Activated CD8-positive, alpha-beta memory T cell treated with anti-CD3 and anti-CD28 coated beads, Interleukin-2, amount 50 U/mL, for 48 hours (primary cell): ENCODE data around the gene SFXN5.
"Not testable (repeated sequence)": the region's sequence is repeated elsewhere in the genome, so short reads cannot be mapped to it uniquely, and the experiment has no call there.

ENCODE experiments used
- DNase-seq: peaks from one replicate; pipeline ENCODE4 v3.0.0-alpha.2; 2020

Gene SFXN5

DNA sequence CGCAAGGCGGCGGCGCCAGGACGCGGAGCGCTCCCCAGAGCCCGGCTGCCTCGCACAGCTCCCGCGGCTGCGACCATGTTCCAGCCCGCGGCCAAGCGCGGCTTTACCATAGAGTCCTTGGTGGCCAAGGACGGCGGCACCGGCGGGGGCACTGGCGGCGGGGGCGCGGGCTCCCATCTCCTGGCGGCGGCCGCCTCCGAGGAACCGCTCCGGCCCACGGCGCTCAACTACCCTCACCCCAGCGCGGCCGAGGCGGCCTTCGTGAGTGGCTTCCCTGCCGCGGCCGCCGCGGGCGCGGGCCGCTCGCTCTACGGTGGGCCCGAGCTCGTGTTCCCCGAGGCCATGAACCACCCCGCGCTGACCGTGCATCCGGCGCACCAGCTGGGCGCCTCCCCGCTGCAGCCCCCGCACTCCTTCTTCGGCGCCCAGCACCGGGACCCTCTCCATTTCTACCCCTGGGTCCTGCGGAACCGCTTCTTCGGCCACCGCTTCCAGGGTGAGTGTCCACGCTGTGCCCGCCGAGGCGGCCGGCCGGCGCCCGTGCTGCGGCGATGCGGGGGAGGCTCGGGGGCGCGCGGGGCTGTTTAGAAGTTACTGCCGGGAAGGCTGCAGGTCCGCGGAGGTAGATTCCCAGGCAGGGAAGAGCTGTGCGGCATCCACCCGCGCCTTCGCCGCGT lies 153.5 kb downstream of the SFXN5 start:
- peak; percentile 63 for DNase-seq

DNA sequence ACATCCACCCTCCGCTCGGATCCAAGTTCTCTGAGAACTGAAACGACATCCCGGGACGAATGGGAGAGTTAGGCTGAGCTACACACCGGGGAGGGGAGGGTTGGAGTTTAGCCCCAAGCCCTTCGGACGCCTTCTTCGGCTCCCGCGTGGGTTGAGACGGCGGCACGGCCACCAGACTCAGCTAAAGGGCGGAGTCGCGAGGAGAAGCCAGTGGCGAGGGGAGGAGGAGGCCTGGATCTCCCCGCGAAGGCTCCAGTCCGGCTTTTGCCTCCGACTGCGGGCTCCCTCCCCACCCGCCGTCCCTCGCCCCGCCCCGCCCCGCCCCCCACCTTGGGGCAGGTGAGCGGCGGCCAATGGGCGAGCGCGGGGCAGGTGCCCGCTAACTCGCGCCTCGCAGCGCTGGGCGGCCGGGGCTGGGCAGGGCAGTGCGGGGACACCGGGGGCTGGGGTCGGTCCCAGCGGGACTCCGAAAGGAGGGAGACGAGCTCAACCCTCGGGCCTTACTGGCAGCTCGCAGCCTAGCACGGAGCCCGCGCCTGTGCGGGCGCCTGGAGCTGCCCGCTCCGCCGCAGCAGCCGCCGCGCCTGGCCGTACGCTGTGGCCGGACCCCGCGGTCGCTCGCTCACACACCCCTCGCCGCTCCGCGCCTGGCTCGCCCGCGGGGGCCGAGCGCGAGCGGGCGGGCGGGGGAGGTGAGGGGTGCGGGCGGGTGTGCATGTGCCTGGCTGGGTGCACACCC lies 154.2 kb downstream of the SFXN5 start, which contains the start of gene EMX1:
Gene EMX1 (plus strand): TSS at position 382 of the 739 bp plus-strand sequence. CDS start 334 bp downstream, at position 716.
- peak; percentile 71 for DNase-seq

- peak; percentile 61 for DNase-seq
These were observed 154.8 kb downstream of the SFXN5 start for GRCh38 chr2:72916743-72917137.

GRCh38 chr2:72915907-72916742 lies 155.4 kb downstream of the SFXN5 start:
- peak; percentile 73 for DNase-seq

DNA sequence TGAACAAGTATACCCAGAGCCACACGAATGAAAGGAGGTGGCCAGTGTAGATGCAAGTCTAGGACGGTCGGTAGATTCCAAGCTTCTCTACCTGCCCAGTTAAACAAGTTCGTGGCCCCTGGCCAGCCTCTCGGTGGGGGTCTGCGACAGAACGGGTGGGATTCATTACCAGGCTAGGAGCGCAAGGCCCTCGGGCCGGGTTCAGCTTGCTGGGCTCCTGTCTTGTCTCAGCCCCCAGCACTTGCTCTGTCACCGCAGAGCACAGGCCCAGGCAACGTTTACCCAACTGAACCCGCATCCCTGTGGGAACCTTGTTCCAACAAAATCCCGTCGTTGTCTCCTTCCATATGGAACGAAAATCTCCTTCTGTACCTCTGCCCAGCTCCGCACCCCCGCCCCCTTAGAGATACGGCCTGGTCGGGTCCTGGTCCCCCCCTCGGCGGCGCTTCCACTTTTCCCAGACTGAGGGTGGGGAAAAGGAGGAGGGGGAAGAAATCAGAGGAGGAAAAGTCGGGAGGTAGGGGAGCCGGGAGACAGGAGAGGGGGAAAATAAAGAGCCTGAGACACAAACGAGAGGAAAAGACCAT lies 156.1 kb downstream of the SFXN5 start:
- peak; percentile 55 for DNase-seq

- peak; percentile 29 for DNase-seq
These were observed 156.8 kb downstream of the SFXN5 start for GRCh38 chr2:72914589-72915319.

DNA sequence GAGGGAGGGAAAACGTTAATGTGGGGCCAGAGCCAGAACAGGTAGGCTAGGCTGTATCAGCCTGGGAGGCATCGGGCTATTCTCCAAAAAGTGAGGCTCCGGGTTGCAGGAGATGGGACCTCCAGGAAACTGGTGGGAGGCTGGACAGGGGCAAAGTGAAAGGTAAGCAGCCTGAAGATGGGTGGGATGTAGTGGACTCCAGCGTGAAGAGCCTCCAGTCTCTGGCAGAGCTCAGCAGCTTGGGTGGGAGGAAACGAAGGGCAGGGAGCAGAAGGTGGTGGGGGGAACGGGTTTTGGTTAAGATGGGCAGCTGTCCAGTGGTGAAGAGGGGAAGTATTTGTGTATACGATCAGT lies 157.3 kb downstream of the SFXN5 start:
- peak; percentile 30 for DNase-seq

DNA sequence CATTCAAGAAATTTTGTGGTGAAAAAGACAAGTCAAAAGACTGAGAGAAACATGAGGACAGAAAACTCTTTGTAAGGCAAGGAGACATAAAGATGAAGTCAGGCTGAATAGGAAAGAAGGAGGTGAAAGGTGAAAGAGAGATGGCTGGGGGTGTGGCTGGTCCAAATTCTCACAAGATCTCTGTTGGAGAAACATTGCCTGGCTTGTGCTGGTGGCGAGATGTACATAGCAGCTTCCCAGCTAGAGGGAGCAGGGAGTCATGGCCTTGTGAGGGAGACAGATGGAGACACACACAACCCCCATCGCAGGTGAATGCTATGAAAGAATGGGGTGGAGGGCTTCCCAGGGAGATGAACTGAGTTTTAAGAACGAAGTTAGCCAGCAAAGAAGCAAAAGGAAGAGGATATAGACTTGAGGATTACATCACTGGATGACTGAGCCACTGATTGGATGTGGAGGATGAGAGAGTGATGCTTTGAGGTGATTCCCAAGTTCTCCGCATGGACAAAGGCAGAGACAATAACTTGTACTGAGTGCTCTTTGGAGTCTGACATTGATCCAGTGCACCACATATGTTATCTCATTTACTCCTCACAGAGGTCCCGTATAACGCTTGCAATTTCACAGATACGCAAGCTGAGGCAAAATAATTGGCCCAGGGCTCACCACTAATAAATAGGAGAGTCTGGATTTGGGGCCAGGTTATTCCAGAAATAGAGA lies 157.9 kb downstream of the SFXN5 start:
- peak; percentile 36 for DNase-seq

- DNase-seq, result peak; percentile 15
These were observed 160.3 kb downstream of the SFXN5 start for GRCh38 chr2:72911256-72911655.

GRCh38 chr2:72908741-72909140 lies 162.8 kb downstream of the SFXN5 start:
- no peak for DNase-seq

- DNase-seq, result not testable (repeated sequence)
These were observed 164.1 kb downstream of the SFXN5 start for GRCh38 chr2:72907369-72907768.

- DNase-seq, result no peak
These were observed 170.1 kb downstream of the SFXN5 start for GRCh38 chr2:72901426-72901825.

DNA sequence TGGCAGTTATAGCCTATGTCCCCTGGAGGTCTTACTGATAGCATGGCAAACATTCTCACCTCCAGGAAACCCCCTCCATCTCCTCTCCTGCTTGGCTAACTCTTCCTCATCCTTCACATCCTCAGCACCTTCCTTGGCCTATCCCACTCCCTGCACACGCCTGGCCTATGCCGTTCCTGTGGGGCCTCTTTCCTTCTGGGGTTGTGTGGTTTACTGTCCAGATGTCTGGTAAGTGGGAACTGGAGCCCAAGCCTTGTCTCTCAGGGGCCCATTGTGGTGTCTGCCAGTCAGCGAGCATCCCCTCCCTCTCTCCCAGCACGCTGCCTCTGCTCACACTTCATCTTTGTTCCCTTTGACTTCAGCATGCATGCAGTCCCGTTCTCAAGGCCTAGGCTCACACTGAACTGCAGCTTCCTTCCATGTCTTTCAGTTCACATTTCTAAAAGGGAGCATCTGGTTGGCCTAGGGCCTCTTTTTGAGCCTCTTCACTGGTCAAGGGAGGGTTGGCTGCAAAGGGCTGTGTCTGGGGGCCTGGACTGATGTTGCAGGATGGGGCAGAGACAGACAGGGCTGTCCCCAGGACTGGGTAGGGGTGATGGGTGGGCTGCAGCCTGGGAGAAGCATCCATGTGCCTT lies 171.2 kb downstream of the SFXN5 start:
- no peak for DNase-seq

GRCh38 chr2:72898585-72898906 lies 173.0 kb downstream of the SFXN5 start:
- no peak for DNase-seq

DNA sequence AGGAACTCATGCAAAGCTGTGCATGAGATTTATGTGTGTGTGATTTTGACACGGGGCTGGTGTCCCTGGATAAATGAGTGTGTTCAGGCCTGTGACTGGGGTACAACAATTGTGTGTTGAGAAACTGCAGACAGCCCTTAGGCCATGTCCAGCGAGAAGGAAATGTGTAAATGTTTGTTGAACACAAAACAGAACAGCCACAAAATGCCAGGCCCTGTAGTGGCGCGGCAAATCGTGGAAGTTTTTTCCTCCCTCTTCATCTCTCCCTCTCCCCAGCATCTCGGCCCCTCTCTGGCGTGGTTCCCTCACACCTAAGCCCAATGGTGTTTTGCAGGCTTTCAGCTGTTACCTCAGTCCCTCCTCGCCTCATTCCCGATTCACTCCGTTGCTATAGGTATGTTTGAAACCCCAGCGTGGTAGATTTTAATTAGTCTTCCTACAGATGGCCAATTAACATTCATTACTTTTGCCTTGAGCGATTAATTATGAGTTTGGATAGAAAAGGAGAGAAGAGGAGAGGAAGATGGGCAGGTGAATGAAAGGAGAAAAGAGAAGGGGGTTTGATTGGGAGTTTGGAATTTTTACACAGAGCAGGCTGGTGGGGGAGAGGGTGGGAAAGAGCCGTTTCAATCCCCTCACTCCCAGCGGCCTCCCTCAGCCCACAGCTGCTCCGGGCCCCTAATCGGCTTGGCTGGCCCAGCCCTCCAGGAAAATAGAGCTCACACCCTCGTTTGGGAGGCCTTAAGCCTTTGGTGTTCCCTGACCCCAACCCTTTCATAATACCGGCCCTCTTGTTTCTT lies 173.5 kb downstream of the SFXN5 start:
- no peak for DNase-seq

GRCh38 chr2:72896446-72896845 lies 175.1 kb downstream of the SFXN5 start:
- DNase-seq, result no peak

DNA sequence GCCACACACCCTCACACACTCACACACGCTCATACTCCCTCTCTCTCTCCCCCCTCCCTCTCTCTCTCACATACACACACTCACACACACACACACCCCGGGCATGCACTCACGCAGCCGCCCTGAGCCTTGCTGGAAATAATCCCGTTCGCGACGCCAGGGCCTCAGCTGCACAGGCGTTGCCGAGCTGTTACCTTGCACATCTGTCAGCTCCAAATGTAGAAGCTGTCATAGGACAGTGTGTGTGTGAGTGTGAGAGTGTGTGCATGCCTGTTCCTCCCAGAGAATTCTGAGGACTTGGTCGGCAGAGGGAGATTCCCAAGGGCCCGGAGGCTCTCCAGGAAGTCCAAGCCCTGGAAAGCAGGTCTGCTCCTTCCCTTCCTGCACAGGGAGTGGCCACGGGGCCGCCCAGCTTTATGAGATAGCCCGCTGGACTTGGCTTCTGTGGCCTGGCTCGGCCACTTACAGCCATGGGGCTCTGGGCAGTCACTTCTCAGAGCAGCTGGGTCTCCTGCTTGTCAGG lies 175.7 kb downstream of the SFXN5 start:
- no peak for DNase-seq

- DNase-seq, result no peak
These were observed 176.4 kb downstream of the SFXN5 start for GRCh38 chr2:72895154-72895553.

GRCh38 chr2:72894514-72894913 lies 177.0 kb downstream of the SFXN5 start:
- no peak for DNase-seq

DNA sequence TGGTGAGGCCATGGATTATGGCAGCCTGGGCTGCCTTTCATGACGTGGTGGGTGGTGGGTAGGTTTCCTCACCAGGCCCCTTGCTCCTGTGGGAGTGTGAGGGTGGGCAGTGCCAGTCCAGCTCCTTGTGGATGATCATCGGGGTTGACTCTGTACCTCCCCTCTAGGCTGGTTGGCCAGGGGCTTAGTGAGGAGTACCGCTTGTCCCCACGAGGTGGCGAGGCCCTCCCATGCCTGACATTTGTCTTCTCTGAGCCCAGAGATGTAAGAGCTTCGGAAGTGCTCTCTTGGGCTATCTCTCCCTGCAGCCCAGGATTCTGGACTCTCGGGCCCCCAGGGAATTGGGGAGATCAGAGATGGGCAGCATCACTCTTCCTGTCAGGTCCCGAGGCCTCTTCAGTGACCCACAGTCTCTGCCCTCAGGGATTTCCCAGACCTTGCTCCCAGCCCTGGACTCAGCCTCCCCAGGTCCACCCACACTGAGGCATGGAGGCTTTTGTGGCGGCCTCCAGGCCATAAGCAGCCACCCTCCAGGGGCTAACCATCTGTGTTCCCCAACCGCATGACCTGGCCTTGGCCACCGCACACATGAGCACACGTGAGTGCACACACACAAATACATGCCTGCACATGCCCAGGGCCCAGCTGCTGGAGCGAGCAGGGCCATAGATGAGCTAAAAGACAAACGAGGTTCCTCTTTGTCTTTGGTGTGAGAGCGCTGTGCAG lies 177.8 kb downstream of the SFXN5 start:
- DNase-seq, result peak; percentile 71
